Measurements from ENCODE around the gene PDLIM4. TPM values are rescaled to one million over a fixed set of nuclear protein-coding genes. Genes with fewer than 3 reads are reported as not detected.

Gene PDLIM4
- polyA plus RNA-seq, 1 experiment = 31.0 TPM

GRCh38 chr5:132272311-132273210 lies 15.1 kb downstream of the PDLIM4 start:
- Histone ChIP-seq H3K36me3 (ENCODE audit: control insufficient read depth, insufficient read depth, low read length) (peaks cover 15% of the 10 kb centered on the region), H3K27me3 (ENCODE audit: control insufficient read depth, insufficient read depth, low read length) (no peaks in the 10 kb centered on the region), H3K4me3 (ENCODE audit: low read depth, low read length) (no peak overlapping the region)
- CTCF ChIA-PET = interaction anchor here (0.6 to 2.6 kb wide), 25 partner anchors 9 to 394 kb away, joined by 3 to 20 read pairs (median 4); partner anchors contain the start of gene SLC22A4
- DNase-seq (ENCODE audit: low read depth) = no peak
- peak; percentile 85 for TF ChIP-seq CTCF (IDR thresholded peaks at IDR 0.05; ENCODE audit: insufficient read depth, low read depth, low read length)
- POLR2A ChIA-PET = no interaction called here

GRCh38 chr5:132273631-132274030 lies 16.1 kb downstream of the PDLIM4 start:
- POLR2A ChIA-PET = no interaction called here
- Histone ChIP-seq H3K36me3 (ENCODE audit: control insufficient read depth, insufficient read depth, low read length) (peaks cover 15% of the 10 kb centered on the region), H3K4me3 (ENCODE audit: low read depth, low read length) (no peak overlapping the region), H3K27me3 (ENCODE audit: control insufficient read depth, insufficient read depth, low read length) (no peaks in the 10 kb centered on the region)
- CTCF ChIA-PET = interaction anchor here (0.5 to 2.6 kb wide), 12 partner anchors 8 to 629 kb away, joined by 3 to 20 read pairs (median 6); partner anchors contain the start of gene SLC22A4
- no peak for DNase-seq (ENCODE audit: low read depth)
- no peak for TF ChIP-seq CTCF (IDR thresholded peaks at IDR 0.05; ENCODE audit: insufficient read depth, low read depth, low read length)

GRCh38 chr5:132274050-132274792 lies 16.7 kb downstream of the PDLIM4 start:
- Histone ChIP-seq H3K36me3 (ENCODE audit: control insufficient read depth, insufficient read depth, low read length) (peaks cover 15% of the 10 kb centered on the region), H3K27me3 (ENCODE audit: control insufficient read depth, insufficient read depth, low read length) (no peaks in the 10 kb centered on the region), H3K4me3 (ENCODE audit: low read depth, low read length) (no peak overlapping the region)
- TF ChIP-seq CTCF (IDR thresholded peaks at IDR 0.05; ENCODE audit: insufficient read depth, low read depth, low read length) = no peak
- POLR2A ChIA-PET = no interaction called here
- DNase-seq (ENCODE audit: low read depth) = no peak
- CTCF ChIA-PET = interaction anchor here (0.6 to 2.1 kb wide), 5 partner anchors 17 to 231 kb away, joined by 3 to 12 read pairs (median 5); no protein-coding TSS in a partner anchor

- CTCF ChIA-PET = interaction anchor here (0.6 to 2.1 kb wide), 4 partner anchors 10 to 225 kb away, joined by 3 to 12 read pairs (median 4); no protein-coding TSS in a partner anchor
- no peak for DNase-seq (ENCODE audit: low read depth)
- POLR2A ChIA-PET = no interaction called here
- Histone ChIP-seq H3K36me3 (ENCODE audit: control insufficient read depth, insufficient read depth, low read length) (peaks cover 12% of the 10 kb centered on the region), H3K27me3 (ENCODE audit: control insufficient read depth, insufficient read depth, low read length) (no peaks in the 10 kb centered on the region; the same call in 1 of the 2 replicates), H3K4me3 (ENCODE audit: low read depth, low read length) (no peak overlapping the region)
- no peak for TF ChIP-seq CTCF (IDR thresholded peaks at IDR 0.05; ENCODE audit: insufficient read depth, low read depth, low read length)
These were observed 18.1 kb downstream of the PDLIM4 start for GRCh38 chr5:132275367-132276220.
